Stimulated activated CD4-positive, alpha-beta T cell treated with anti-CD3 and anti-CD28 coated beads, Interleukin-15, amount 100 ng/mL, for 24 hours (primary cell): ENCODE data around the gene MAP3K13.
"Not testable (repeated sequence)": the region's sequence is repeated elsewhere in the genome, so short reads cannot be mapped to it uniquely, and the experiment has no call there.

Experiments
- DNase-seq: peaks from one replicate; pipeline ENCODE4 v3.0.0-alpha.2; 2020

The MAP3K13 gene

GRCh38 chr3:185400866-185401265, 37.9 kb downstream of the MAP3K13 start:
- DNase-seq = no peak

GRCh38 chr3:185401319-185401955, 38.5 kb downstream of the MAP3K13 start:
- no peak for DNase-seq

- no peak for DNase-seq
Measured at GRCh38 chr3:185402561-185402960, 39.6 kb downstream of the MAP3K13 start.

GRCh38 chr3:185403002-185403401, 40.1 kb downstream of the MAP3K13 start:
- DNase-seq = no peak

- DNase-seq = no peak
Measured at GRCh38 chr3:185405243-185405642, 42.3 kb downstream of the MAP3K13 start.

- no peak for DNase-seq
Measured at GRCh38 chr3:185405664-185406063, 42.7 kb downstream of the MAP3K13 start.

GRCh38 chr3:185406121-185406620, 43.2 kb downstream of the MAP3K13 start:
- DNase-seq = no peak

- DNase-seq = no peak
Measured at GRCh38 chr3:185409957-185410356, 47.0 kb downstream of the MAP3K13 start.

GRCh38 chr3:185411133-185411532, 48.2 kb downstream of the MAP3K13 start:
- no peak for DNase-seq

- DNase-seq = no peak
Measured at GRCh38 chr3:185416513-185416912, 53.6 kb downstream of the MAP3K13 start.

- DNase-seq = not testable (repeated sequence)
Measured at GRCh38 chr3:185418561-185418977, 55.6 kb downstream of the MAP3K13 start.

GRCh38 chr3:185420762-185421161, 57.8 kb downstream of the MAP3K13 start:
- no peak for DNase-seq

GRCh38 chr3:185421577-185422232, 58.8 kb downstream of the MAP3K13 start:
- no peak for DNase-seq

GRCh38 chr3:185422677-185423076, 59.7 kb downstream of the MAP3K13 start:
- DNase-seq = no peak

- DNase-seq = no peak
Measured at GRCh38 chr3:185423178-185423577, 60.2 kb downstream of the MAP3K13 start.

- no peak for DNase-seq
Measured at GRCh38 chr3:185424435-185424834, 61.5 kb downstream of the MAP3K13 start.

GRCh38 chr3:185430375-185430774, 67.4 kb downstream of the MAP3K13 start:
- no peak for DNase-seq

GRCh38 chr3:185439745-185440466, 77.0 kb downstream of the MAP3K13 start:
- no peak for DNase-seq

GRCh38 chr3:185442031-185442430, 79.1 kb downstream of the MAP3K13 start:
- no peak for DNase-seq

GRCh38 chr3:185444329-185444728, 81.4 kb downstream of the MAP3K13 start:
- no peak for DNase-seq

- DNase-seq = no peak
Measured at GRCh38 chr3:185448107-185448506, 85.2 kb downstream of the MAP3K13 start.

GRCh38 chr3:185451432-185451831, 88.5 kb downstream of the MAP3K13 start:
- not testable (repeated sequence) for DNase-seq

- no peak for DNase-seq
Measured at GRCh38 chr3:185457376-185457775, 94.4 kb downstream of the MAP3K13 start.

GRCh38 chr3:185460309-185460708, 97.4 kb downstream of the MAP3K13 start:
- no peak for DNase-seq
